ENCODE measurements around the gene MAP2K1.
"Not testable (repeated sequence)": the region's sequence is repeated elsewhere in the genome, so short reads cannot be mapped to it uniquely, and the experiment has no call there.

MAP2K1 gene

DNA sequence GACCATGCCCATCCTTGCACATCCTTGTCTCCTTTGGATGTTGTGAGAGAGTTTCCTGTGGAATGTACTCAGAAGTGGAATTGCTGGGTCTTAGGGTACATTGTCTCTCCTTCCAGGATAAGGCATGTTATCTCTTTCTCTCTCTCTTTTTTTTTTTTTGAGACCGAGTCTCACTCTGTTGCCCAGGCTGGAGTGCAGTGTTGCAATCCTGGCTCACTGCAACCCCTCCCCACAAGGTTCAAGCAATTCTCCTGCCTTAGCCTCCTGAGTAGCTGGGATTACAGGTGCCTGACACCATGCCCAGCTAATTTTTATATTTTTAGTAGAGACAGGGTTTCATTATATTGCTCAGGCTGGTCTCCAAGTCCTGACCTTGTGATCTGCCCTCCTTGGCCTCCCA is 6.3 kb downstream of the MAP2K1 start:
- DNase-seq (ENCODE audit: low read depth, low spot score), result not testable (repeated sequence)

DNA sequence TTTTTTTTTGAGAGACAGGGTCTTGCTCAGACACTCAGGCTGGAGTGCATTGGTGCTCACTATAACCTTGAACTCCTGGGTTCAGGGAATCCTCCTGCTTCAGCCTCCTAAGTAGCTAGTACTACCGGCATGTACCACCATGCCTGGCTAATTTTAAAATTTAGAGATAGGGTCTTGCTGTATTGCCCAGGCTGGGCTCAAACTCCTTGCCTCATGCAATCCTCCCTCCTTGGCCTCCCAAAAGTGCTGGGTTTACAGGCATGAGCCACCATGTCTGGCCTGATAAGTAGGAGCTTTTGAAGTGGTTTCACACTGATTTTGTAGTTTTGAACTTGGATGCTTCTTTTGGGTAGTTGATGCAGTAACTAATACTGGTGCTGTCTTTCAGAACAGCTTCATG is 7.8 kb downstream of the MAP2K1 start:
- no peak for DNase-seq (ENCODE audit: low read depth, low spot score)

DNA sequence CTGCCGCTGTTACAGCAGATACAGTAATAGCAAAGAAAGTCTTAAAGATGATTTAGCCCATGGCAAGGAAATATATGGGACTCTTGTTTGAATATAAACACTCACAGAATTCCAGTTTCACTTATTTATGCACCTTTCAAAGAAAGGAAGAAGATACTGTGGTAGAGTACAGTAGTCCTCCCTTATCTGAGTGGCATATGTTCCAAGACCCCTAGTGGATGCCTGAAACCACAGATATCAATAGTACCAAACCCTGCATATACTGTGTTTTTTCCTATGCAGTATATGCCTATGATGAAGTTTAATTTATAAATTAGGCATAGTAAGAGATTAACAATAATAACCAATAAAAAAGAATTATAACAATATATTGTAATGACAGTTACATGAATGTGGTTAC is 8.2 kb downstream of the MAP2K1 start:
- DNase-seq (ENCODE audit: low read depth, low spot score), result no peak

DNA sequence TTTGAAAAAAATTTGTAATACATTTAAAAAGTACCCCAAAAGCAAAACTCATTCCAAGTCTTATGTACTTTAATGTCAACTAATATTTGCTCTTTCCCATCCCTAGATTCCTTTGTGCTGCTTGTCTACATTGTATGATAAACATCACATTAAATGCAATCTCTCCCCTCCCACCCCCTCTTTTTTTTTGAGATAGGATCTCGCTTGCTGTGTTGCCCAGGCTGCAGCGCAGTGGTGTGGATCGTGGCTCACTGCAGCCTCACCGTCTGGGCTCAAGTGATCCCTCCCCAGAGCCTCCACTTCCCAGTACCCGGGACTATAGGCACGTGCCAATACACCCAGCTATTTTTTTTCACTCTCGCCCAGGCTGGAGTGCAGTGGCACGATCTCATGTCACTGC is 12.6 kb downstream of the MAP2K1 start:
- DNase-seq (ENCODE audit: low read depth, low spot score), result no peak

DNA sequence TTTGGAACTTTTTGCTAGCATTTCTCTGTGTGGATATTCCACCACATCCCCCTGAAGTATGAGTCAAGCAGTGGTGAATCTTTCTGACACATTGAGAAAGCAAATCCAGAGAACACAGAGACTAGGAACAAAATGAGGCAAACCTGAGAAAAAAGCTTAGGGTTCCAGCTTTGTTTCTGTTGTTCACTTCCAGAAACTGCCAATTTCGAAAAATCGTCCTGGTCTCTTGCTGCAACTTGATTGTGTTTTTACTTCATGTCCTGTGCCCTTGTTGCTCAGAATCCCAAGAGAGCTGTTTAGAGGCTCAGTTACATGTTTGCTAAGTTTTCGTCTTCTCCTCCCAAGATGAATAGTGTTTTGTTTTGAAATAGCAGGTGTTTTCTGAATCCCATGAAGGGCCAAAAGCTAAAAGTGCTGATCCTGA is 13.7 kb downstream of the MAP2K1 start:
- no peak for DNase-seq (ENCODE audit: low read depth, low spot score)

DNA sequence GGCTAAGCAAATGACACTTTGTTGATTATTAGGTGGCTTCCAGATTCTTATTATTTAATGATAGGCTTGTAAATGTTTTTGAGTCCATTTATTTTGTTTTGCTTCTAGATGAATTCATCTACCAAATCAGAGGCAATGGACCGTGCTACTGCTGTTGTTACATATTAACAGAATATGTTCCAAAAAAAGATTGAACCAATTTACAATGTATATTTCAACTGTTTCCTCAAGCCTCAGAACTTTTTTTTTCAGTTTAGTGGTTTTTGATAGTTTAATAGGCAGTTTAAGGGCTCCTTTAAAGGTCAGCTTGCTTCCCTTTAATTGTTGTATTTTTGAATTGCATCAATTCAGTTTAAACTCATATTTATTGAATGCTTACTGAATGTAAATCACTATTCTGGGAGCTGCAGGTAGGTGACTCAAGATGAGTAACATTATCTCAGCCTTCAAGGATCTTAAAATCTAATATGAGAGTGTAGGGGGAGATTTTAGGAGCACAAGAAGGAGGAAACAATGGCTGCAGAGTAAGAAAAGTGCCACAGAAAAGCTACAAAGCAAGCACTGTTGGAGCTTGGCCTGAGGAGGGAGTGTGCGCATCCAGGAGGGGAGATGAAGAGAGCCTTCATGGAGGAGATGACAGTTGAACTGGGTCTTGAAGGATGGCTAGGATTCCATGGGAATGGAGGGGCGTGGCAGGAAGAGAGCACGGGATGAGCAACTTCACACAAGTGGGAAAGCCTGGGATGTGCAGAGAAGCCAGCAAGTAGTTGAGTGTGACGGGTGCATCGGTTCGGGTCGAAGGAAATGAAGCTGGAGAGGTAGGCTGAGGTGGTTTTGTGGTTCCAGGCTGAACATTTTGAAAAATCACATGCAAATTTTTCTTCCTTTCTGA is 14.7 kb downstream of the MAP2K1 start:
- DNase-seq (ENCODE audit: low read depth, low spot score), result no peak

DNA sequence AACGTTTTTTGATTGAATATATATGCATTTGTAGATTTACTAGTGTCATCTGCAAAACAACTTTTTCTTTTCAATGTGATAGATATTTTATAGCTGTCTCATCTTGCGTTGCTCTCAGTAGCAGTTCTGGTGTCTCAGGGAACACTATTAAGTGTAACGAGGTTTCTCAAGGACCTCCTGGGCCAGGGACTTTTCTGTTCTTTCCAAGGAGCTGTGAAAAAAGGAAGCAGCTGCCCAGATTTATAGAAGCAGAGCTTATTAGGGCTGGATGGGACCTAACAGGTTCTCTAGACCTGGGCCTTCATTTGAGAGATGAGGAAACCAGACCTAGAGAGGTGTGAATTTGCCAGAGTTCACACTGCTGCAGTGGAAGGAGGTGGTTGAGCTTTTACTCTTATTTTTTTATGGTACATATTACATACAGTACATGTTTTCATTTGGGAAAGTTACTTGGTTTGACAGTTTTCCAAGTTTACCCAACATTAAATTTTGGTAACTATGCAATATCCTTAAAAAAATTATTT is 16.1 kb downstream of the MAP2K1 start:
- no peak for DNase-seq (ENCODE audit: low read depth, low spot score)

DNA sequence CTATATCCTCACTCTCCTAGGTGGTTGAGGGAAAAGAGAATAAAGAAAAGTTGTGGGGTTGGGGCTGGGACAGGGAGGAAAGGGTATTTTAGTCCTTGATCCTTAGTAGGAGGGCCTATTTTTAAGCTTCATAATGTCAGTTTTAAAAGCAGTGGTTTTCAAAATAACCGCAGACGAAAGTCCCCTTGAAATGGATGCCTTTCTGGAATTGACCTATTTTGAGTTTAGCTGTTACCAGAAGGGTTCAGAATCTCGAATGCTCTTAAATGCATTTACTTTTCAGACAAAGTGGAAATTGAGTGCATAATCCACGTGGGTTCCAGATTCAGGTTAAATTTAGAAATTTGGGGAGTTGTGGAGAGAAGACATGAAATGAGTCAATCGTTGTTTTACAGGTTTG is 16.6 kb downstream of the MAP2K1 start:
- no peak for DNase-seq (ENCODE audit: low read depth, low spot score)

DNA sequence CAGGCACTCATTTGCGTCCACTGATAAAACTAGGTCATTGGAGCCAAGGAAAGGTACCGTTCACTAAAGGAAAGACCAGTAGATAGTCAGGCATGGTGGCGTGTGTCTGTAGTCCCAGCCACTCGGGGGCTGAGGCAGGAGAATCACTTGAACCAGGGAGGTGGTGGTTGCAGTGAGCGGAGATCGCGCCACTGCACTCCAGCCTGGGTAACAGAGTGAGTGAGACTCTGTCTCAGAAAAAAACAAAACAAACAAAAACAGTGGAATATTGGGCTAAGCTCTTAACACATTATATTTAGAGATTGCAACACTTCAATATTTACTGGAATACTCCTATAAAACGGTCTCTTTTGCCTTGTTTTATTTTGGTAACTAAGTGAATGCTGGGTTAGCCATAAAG is 17.4 kb downstream of the MAP2K1 start:
- no peak for DNase-seq (ENCODE audit: low read depth, low spot score)

DNA sequence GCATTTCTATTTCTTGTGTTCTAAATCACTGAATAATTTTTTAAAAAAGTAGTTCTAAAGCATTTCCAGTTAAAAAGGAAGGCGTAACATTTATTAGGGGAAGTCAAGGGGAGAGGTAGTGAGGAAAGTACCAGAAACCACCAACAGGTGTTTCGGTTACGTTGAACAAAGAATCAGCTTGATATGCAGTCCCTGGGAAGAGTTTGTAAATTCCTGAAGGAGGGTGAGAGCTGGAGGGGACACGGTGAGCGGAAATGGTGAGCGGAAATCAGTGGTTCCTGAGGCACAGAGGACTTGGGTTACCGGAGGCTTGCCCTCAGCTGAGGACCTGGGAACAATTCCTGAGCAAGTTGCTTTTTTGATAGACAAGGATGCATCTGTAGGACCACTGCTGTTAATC is 17.8 kb downstream of the MAP2K1 start:
- no peak for DNase-seq (ENCODE audit: low read depth, low spot score)

DNA sequence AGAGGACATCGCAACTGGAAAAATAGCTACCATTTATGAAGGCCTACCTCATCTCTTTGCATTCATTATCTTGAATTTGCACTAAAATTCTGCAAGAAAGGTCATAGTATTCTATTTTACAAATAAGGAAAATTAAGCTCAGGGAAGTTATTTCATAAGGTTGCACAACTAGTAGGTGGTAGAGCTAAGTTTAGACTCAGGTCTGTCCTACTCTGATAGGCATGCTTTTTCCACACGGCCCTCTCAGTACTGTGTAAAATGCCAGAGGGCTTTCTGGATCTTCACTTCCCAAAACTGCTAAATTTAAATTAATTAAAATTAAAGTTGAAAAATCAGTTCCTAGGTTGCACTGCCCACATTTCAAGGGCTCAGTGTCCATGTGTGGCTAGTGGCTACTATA is 18.3 kb downstream of the MAP2K1 start:
- DNase-seq (ENCODE audit: low read depth, low spot score), result no peak

DNA sequence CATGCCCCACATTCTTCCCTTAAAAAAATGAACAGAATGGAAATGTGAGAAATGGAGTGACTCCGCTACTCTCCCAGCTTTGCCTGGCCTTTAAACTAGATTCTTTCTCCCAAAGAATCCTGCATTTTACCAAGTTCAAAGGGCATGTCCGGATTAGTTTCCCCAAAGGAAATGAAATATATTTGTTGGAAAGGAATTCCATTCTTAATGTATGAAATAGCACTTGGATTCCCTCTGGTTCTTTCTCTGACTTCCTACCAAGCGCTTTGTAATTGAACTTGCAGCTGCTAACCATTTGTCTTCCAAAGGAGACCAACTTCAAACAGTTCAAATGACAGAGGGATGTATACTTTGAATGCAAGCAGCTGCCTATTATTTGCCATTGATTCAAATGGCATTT is 18.9 kb downstream of the MAP2K1 start:
- no peak for DNase-seq (ENCODE audit: low read depth, low spot score)

DNA sequence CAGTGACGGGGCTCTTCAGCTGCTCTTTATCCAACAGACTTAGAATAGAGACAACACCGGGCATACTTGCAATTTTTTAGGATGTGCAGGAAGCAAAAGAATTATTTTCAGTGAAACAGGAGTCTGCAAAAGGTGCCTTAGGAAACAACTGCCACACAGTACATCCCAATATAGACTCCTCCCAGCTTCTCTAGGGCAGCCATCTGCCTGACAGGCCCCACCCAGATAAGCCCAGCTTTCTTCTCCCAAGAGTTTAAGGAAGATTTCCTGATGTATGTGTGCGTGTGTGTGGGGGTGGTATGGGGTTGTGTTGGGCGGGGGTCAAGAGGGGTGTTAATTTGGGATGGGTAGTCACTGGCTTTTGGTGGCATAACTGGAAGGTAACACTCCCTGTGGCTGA is 21.5 kb downstream of the MAP2K1 start:
- no peak for DNase-seq (ENCODE audit: low read depth, low spot score)

DNA sequence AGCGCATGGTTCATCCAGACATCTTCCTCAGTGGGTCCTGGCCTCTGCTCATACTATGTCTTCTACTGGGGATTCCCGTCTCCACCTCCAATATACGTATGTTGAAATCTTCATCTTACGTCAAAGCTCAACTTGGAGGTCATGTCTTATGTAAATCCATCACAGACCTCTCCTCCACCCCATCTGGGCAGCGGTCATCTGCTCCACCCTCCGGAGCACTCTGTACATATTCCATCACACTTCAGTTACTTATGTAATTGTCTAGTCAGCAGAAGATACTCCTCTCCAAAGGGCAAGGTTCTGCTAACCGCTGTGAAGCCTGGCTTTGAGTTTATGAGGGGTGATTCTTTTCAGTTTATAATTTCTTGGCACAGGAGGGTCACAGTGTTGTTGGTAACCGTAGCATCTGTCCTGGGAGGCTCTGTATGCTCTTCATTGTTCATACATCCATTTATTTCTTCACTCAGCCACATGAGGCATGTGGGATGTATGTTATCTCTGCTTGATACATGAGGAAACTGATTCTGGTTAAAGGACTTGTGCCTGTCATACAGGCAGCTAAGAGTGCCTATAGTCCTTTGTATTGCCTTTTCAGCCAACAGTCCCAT is 22.1 kb downstream of the MAP2K1 start:
- DNase-seq (ENCODE audit: low read depth, low spot score), result no peak

DNA sequence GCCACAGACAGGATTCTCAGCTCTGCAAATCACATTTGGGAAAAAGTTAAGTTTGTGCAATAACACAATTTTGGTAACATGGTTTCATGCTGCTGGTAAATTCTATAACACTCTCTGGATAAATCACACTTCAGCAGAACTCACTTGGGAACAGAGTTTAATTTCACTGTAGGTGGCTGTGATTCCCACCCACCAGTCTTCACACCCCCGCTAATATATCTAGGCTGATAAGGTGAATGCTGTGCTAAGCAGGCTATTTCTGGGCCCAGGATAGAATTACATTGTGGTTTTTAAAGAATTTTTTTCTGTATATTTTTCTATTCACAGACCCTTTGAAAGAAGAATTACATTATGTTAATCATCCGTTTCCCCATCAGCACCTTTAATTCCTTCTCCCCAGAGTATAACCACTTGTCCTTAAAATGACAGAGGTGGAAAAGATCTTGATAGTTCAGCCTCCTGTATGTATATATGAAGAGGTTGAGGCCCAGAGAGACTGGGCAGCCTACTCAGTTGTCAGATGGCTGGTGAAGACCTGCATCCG is 22.9 kb downstream of the MAP2K1 start:
- no peak for DNase-seq (ENCODE audit: low read depth, low spot score)

DNA sequence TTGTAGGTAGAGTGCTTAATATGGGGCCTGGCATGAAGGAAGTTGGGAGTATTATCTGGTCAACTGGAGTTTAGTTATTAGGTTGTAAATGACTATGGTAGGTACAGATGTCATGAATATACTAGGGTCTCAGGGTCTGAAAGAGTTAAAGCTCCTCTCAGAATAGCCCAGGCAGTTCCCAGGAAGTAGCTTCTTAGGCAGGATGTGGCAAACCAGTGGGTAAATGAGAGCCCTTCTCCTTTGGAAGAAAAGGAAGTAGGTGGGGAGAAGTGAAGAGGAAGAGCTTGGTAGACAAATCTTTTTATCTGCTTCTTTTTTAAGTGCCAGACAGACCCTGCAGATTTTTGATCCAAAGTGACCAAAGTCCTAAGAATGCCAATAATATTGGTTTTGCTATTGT is 24.5 kb downstream of the MAP2K1 start:
- no peak for DNase-seq (ENCODE audit: low read depth, low spot score)

DNA sequence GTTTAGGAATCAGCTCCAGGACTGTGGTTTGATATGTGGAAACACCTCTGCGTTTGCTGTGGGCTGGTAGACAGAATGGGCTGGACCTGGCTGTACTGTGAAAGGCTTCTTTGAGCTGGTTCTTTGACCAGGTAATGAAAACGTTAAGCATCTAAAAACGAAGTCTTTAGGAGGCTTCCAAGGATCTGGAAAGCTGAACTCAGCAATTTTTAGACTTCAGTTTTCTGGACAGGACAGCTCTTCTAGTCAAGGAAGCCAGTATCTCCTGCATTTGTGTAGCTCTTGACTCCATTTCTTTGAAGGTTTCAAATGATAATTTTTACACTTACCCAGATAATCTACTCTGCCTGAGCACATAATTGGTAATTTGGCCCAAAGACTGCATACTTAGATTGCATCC is 25.5 kb downstream of the MAP2K1 start:
- no peak for DNase-seq (ENCODE audit: low read depth, low spot score)

DNA sequence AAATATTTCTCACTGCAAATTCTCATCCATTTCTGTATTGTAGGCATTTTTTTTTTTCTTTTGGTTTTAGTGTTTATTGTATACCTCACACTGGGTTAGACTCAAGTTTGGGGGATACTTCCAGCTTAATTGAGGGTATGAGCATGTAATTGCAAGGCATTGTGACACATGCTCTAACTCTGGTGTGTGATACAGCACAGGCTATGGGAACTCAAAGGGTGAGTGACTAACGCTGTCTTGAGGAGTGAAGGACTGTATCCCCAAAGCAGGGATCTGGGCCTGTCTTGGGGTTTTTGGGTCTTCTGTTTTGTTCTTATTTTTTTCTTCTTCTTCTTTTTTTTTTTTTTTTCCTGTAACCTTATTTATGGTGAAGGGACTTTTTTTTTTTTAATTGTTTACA is 26.9 kb downstream of the MAP2K1 start:
- no peak for DNase-seq (ENCODE audit: low read depth, low spot score)

DNA sequence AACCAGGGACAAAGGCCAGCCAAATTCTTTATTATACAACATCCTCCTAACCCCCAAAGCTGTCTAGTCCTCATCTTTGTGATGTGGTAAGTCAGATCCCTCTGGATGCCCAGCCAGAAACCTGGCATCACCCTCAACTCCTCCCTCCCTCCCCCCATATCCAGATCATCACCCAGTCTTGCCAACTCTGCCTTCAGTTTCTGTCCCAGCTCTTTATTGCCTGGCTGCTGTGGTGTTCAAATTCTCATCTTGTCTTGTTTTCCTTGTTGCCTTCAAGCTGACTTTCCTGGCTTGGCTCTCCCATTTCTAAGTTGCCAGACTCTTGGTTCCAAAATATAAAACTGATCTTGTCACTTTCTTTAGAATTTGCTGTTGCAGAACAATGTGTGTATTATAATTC is 28.6 kb downstream of the MAP2K1 start:
- DNase-seq (ENCODE audit: low read depth, low spot score), result no peak

DNA sequence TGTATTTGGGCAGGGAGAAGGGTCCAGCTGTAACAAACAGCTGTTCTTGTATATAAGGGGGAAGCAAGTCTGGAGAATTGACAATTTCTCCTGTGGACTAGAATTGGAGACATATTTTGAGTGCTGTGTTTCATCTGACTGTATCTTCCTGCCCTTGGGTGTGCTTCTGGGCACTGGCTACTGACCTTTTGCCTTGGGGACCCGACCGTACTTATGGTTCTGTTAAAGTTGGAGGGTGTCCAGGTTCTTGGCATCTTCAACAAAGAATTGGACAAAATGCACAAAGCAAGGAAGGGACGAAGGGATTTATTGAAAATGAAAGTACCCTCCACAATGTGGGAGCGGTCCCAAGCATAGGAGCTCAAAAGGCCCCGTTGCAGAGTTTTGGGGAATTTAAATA is 31.0 kb downstream of the MAP2K1 start:
- DNase-seq (ENCODE audit: low read depth, low spot score), result no peak

DNA sequence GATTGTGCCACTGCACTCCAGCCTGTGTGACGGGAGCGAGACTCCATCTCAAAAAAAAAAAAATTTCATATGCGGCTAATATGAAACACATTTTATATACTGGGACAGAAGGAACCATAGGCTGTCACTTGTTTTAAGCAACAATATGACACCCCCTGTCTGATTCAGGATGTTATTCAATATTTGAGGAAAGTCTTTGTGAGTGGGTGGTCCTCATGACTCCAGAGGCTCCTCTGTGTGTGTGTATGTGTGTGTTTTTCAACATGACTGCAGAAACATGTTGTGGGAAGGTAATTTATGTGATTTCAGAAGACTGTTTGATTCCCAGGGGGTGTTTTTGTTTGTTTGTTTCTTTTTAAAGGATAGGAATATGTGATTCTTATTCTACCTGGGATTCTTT is 32.8 kb downstream of the MAP2K1 start:
- DNase-seq (ENCODE audit: low read depth, low spot score), result no peak

DNA sequence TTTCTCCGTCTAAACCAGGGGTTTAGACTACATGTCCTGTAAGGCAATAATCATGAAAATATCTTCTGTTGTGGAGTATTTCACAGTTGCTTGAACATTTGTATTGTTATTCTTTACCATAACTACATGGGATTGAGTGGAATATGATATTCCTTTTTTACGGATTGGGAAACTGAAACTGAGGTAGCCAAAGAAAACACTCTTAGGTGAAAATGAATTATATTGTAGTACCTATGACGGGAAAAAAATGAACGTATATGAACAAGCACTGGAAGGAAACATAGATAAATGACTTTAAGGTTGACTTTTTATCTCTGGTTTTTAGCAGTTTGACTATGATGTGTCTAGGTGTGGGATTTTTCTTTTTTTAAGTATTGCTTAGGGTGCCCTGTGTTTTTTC is 35.6 kb downstream of the MAP2K1 start:
- no peak for DNase-seq (ENCODE audit: low read depth, low spot score)

DNA sequence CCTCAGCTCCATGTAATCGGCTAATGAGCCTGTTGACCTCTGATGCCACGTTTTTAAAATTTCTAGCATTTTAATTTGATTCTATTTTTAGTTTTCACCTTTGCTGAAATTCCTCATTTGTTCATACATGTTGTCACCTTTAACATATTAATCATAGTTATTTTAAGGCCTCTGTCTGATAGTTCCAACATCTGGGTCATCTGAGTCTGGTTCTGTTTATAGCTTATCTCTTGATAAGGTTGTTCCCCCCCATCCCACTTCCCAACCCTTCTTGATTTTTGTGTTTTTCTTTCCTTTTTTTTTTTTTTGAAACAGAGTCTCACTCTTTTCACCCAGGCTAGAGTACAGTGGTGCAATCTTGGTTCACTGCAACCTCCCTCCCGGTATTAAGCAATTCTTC is 36.4 kb downstream of the MAP2K1 start:
- no peak for DNase-seq (ENCODE audit: low read depth, low spot score)

Measured in activated naive CD8-positive, alpha-beta T cell treated with anti-CD3 and anti-CD28 coated beads, Interleukin-2, amount 50 U/mL, for 16 hours (primary cell).